NOMO-1 (cell line): ENCODE results near the gene CLOCK.

Experiments used
- DNase-seq, 2 experiments: peaks; one replicate each; lab custom pipeline; 2025; ENCODE audit not compliant: unreplicated experiment in 2 of 2; lab: John Stamatoyannopoulos, UW

Gene CLOCK

GRCh38 chr4:55431710-55432336 is 114.9 kb downstream of the CLOCK start:
- no peak for DNase-seq

- DNase-seq, result no peak
Observed at GRCh38 chr4:55424791-55425190, 121.9 kb downstream of the CLOCK start.

GRCh38 chr4:55416176-55416575 is 130.5 kb downstream of the CLOCK start:
- DNase-seq, result no peak

- no peak for DNase-seq
Observed at GRCh38 chr4:55411621-55412020, 135.1 kb downstream of the CLOCK start.

GRCh38 chr4:55410431-55410830 is 136.3 kb downstream of the CLOCK start:
- no peak for DNase-seq

- no peak for DNase-seq
Observed at GRCh38 chr4:55409468-55410171, 137.1 kb downstream of the CLOCK start.

GRCh38 chr4:55407764-55408163 is 138.9 kb downstream of the CLOCK start:
- DNase-seq, result no peak

GRCh38 chr4:55407119-55407518 is 139.6 kb downstream of the CLOCK start:
- no peak for DNase-seq

GRCh38 chr4:55406545-55406944 is 140.2 kb downstream of the CLOCK start:
- DNase-seq, result no peak

GRCh38 chr4:55405073-55405472 is 141.6 kb downstream of the CLOCK start:
- no peak for DNase-seq

- DNase-seq, result no peak
Observed at GRCh38 chr4:55399581-55399980, 147.1 kb downstream of the CLOCK start.

- DNase-seq, result no peak
Observed at GRCh38 chr4:55398966-55399365, 147.7 kb downstream of the CLOCK start.

GRCh38 chr4:55398461-55398860 is 148.2 kb downstream of the CLOCK start:
- DNase-seq, result no peak

- DNase-seq, result peak in 1 of 2 experiments; percentile 61
Observed at GRCh38 chr4:55397520-55398321, 149.0 kb downstream of the CLOCK start.

GRCh38 chr4:55397126-55397436 is 149.6 kb downstream of the CLOCK start:
- no peak for DNase-seq

- peak in 1 of 2 experiments; percentile 11 for DNase-seq
Observed at GRCh38 chr4:55396308-55397125, 150.2 kb downstream of the CLOCK start.

- DNase-seq, result peak; percentile 85 to 92
Observed at GRCh38 chr4:55395529-55396307, 151.0 kb downstream of the CLOCK start, which contains the start of gene TMEM165. Gene TMEM165, plus strand, starts transcription at chr4:55395957. Its CDS starts 233 bp downstream, at chr4:55396190.

- no peak for DNase-seq
Observed at GRCh38 chr4:55395218-55395528, 151.5 kb downstream of the CLOCK start.

- no peak for DNase-seq
Observed at GRCh38 chr4:55393461-55394320, 153.0 kb downstream of the CLOCK start.
